Motor neuron (in vitro differentiated cells): ENCODE measurements around the gene MZF1. TPM values are rescaled to one million over a fixed set of nuclear protein-coding genes. Genes with fewer than 3 reads are reported as not detected.
"Not testable (repeated sequence)": the region's sequence is repeated elsewhere in the genome, so short reads cannot be mapped to it uniquely, and the experiment has no call there.

Source experiments
- ATAC-seq, 8 experiments: fragments of 200-7000 bp; cut with Tn5 transposase; replicated peaks in 6 of 8; 2 replicates each; pipeline ENCODE4 v1.8.0; 2021; ENCODE audit warnings: mild to moderate bottlenecking in 8 of 8, moderate library complexity in 8 of 8
- H3K27ac ChIP-seq, 2 donors: fragments of 250-450 bp; sonication (Bioruptor Pico); 2 replicates each; pipeline ENCODE4 v1.9.0; 2021; ENCODE audit warnings: antibody characterized with exemption in 2 of 2, mild to moderate bottlenecking in 2 of 2, moderate library complexity in 1 of 2
- H3K4me1 ChIP-seq, 2 donors: fragments of 250-450 bp; sonication (Bioruptor Pico); replicated peaks in 1 of 2; 2 replicates each; pipeline ENCODE4 v1.6.1; 2021; ENCODE audit warnings: antibody characterized with exemption in 2 of 2, mild to moderate bottlenecking in 2 of 2, moderate library complexity in 1 of 2
- H3K4me3 ChIP-seq, 5 donors: fragments of 250-450 bp; sonication (Bioruptor Pico); 2 replicates each; pipeline ENCODE4 v1.9.0; 2021; ENCODE audit warnings: antibody characterized with exemption in 5 of 5, mild to moderate bottlenecking in 5 of 5, moderate library complexity in 4 of 5
- WGBS, 10 experiments: fragments of 450-650 bp; shearing (Covaris generic); methylation state at CpG; one replicate each; pipeline ENCODE4 v1.0.0; 2022; 5-methylcytosine and 5-hydroxymethylcytosine counted together
- in situ Hi-C, 9 experiments: fragments of 400-800 bp; cut with MboI; loops; one replicate each; pipeline ENCODE4 v1.15.0; 2021; ENCODE audit warnings: low sequenced_read_pairs in 9 of 9, low pct_unique_long_range_greater_than_20kb in 2 of 9; ENCODE audit not compliant: unreplicated experiment in 9 of 9
- total RNA-seq, 8 experiments: library from RNA; unstranded; fragments of 300-600 nt; gene quantifications; 2 replicates each; pipeline versions ENCODE4 v1.2.3 to v1.2.4, GENCODE V29; 2022

The MZF1 gene
- total RNA-seq, 8 experiments from 2014 or later = 14.6 to 49.3 (median 17.0) TPM

DNA sequence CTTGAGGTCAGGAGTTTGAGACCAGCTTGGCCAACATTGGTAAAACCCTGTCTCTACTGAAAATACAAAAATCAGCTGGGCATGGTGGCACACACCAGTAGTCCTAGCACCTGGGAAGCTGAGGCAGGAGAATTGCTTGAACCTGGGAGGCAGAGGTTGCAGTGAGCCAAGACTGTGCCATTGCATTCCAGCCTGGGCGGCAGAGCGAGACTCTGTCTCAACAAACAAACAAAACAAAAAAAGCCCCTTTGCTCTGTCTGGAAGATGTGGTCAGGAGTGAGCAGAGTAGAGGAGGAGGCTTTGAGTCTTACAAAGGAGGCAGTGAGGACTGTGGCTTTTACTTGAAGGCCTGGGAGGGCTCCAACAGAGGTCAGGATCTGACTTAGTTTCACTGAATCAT lies 4.4 kb upstream of the MZF1 start:
- H3K4me3 ChIP-seq, H3K27ac ChIP-seq, ATAC-seq, in situ Hi-C loops, H3K4me1 ChIP-seq: not testable (repeated sequence)
- 92 to 100% (median 100%) methylated on average over 1 to 2 of the region's 2 CpGs; no CpG with 5 or more reads in 5 of the 10 experiments for whole genome bisulfite sequencing, 10 experiments

DNA sequence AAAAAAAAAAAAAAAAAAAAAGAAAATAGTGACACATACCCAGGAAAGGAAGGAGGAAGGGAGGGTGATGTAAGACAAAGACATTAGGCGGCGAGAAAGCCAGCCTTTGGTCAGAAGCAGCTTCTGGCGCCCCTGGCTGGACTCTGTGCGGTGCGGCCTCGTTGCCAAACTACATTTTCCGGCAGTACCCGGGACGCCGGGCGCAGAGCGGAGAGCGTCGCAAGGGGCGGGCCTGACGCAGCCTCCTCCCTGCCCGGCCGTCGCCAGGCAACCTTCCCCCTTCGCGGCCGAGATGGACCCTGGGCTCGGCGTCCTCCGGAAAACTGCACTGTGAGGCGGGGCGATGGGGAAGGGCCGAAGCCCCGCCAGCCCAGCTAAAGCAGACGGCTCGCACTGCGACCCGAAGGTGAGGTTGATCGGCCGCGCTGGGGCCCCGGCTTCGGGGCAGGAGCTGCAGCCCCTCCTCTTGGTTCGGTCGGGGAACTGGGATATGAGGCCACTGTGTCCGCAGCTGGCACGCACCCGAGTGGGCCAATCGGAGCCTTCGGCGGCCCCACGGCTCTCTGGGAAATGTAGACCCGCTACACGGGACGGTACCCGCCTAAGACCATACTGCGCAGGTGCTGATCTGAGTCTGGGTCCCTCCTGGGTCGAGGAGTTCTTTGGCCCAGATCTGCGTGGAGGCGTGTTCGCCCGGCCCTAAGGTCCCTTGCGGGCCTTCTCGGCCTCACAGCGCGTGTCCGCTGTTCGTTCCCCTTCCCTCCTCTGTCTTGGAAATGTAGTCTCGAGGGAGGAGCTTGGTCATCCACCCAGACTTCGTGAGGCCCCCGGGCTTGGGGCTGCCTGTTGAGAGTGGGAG lies 2.3 kb upstream of the MZF1 start:
- Histone ChIP-seq H3K4me3 (peak overlapping the region; percentile 65 to 87 (median 83)), H3K4me1 (peaks cover 12 to 14% of the 10 kb centered on the region in 2 donors), H3K27ac (peak overlapping the region; percentile 98 to 99)
- peak; percentile 47 to 68 (median 66) for ATAC-seq
- in situ Hi-C loops = no loop called here
- 0 to 3% (median 1%) methylated on average over 1 to 20 of the region's 66 CpGs; no CpG with 5 or more reads in 2 of the 10 experiments for WGBS, 10 experiments

DNA sequence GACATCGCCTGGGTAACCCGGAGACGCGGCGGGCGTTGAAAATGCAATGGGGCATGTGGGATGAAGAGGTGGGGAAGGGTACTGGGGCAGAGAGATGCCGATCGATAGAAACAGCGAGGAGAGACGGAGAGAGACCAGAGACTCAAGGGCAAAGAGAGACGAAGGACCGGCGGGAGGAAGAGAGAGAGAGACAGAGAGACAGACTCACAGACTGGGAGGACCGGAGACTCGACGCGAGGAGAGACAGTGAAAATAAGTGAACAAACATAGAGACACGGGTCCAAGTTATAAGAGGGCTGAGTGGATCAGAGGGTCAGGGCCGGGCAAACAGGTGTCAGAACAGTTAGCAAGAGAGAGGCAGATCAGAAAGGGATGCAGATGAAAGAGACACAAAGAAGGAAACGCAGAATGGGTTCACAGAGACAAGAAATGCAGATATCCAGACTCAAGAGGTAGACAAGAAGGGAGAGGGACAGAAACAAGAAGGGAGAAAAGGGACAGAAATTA lies 576 bp upstream of the MZF1 start:
- ATAC-seq = no peak
- peak overlapping the region; percentile 98 to 99 for H3K27ac ChIP-seq
- H3K4me3 ChIP-seq = peak overlapping the region; percentile 32 to 86 (median 71)
- in situ Hi-C loops = no loop called here
- 0 to 33% (median 2%) methylated on average over 1 to 15 of the region's 20 CpGs for WGBS, 10 experiments
- peaks cover 12 to 14% of the 10 kb centered on the region in 2 donors for H3K4me1 ChIP-seq

DNA sequence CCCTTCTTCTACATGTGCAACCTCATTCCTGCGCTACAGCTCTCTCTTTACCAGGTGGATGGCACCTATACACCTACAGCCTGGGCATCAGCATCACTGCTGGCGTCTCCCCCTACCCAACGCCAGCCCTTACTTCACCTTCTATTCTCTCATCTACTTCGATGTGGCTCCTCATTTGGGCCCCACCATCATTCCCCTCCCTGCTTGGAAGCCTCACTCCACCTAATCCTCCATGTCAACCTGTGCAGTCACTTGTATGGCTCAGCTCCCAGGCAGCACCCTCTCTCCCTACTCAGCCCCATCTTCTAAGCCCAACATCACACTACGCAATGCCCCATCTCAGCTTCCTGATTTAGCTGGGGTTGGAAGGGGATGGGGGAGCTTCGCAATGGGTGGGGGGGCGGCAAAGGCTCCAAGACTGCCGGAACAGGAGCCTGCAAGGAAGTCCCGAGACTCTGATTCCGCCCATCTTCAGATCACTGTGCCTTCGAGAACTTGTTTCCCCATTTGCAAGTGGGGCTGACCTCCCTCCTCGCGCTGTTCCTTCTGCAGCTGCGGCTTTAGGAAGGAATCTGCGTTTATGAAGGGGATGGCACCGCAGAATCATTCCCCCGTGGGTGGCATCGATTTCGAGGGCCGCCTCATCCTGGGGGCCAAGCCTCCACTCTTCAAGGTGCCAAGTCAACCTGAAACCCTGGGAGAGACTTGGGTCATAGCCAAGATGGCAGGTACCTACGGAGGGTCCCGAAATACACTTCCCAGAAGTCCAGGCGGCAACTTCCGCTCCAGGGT lies 913 bp downstream of the MZF1 start:
- peaks cover 12 to 14% of the 10 kb centered on the region in 2 donors for H3K4me1 ChIP-seq
- 40 to 100% (median 76%) methylated on average over 1 to 11 of the region's 24 CpGs; no CpG with 5 or more reads in 2 of the 10 experiments for WGBS, 10 experiments
- peak overlapping the region; percentile 49 to 86 (median 71) for H3K4me3 ChIP-seq
- peak overlapping the region; percentile 98 for H3K27ac ChIP-seq
- in situ Hi-C loops = no loop called here
- no peak for ATAC-seq

DNA sequence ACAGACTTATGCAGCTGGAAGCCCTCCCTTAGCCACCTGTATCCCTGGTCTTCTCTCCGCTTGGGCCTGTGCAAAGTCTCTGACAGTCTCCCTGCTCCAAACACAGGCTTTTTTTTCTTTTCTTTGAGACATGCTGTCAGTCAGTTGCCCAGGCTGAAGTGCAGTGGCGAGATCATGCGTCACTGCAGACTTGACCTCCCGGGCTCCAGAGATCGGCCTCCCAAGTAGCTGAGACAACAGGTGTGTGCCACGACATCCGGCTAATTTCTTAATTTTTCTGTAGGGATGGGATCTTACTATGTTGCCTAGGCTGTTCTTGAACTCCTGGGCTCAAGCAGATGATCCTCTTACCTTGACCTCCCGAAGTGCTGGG lies 1.6 kb downstream of the MZF1 start:
- WGBS, 10 experiments = 96 to 100% (median 98%) methylated on average over 2 to 7 of the region's 8 CpGs; no CpG with 5 or more reads in 7 of the 10 experiments
- Histone ChIP-seq H3K4me3 (no peak overlapping the region), H3K4me1 (peaks cover 12 to 14% of the 10 kb centered on the region in 2 donors), H3K27ac (no peak overlapping the region)
- no peak for ATAC-seq
- in situ Hi-C loops = no loop called here

DNA sequence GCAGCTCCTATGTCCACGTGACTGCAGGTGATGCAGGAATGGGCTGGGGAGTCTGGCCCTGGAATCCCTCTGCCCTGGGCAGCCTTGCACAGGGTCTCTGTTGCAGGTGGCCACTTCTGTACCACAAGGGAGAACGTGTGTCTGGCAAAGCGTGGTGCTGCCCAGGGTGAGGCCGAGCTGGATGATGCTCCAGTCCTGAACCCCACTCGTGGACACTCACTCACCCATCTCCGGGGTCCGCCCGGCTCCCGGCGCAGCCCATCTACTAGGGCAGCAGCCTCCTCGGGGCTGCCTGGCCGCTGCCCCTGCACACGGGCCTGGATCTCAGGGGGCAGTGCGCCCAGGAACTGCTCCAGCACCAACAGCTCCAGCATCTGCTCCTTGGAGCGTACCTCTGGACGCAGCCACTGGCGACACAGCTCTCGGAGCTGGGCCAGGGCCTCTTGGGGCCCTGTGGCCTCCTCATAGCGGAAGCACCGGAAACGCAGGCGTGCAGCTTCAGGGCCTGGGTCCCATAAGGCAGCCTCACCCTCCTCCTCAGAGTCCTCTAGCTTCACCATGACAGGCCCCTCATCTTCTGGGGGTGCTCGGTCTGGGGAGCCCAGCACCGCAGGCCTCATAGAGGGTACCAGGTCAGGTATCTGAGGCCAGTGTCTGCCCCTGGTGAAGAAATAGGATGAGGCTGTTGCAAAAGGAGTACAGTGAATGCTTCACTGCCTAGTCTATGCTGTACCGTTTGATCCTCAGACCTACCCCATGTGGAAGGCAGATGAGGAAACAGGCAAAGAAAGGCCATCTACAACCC lies 2.2 kb downstream of the MZF1 start:
- in situ Hi-C loops = no loop called here
- Histone ChIP-seq H3K27ac (no peak overlapping the region), H3K4me1 (peaks cover 12 to 14% of the 10 kb centered on the region in 2 donors), H3K4me3 (no peak overlapping the region)
- 0 to 100% (median 91%) methylated on average over 1 to 11 of the region's 25 CpGs; no CpG with 5 or more reads in 2 of the 10 experiments for WGBS, 10 experiments
- ATAC-seq = no peak

DNA sequence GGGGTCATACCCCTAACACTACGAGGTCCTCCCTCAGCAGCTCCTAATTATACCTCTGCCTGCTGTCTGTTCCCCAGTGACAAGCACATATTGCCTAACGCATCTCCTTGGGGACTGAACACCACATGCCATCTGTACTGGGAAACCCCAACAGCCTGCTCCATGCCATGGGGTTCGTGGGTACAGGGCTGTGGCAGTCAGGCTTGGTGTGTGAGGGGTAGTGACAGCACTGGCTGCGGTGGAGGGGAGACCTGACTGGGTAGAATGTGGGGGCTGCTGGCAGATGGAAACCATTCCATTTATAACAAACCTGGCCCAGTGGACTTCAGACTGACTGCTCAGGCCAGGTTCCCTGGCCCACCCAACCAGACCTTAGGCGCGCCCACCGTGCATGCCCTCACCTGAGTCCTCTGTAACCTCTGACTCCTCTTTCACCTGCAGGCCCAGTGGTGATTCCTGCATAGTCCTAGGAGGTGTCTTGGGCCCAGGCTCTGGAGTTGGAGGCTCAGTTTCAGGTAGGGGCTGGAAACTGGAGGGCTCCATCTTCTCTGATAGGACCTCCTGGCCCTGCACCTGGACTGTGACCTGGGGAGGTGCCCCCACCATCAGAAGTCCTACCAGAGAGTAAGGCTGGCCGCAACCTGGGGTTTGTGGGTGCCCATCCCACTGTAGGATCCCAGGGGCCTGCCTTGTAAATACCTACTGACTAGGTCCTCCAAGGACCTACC lies 3.0 kb downstream of the MZF1 start:
- whole genome bisulfite sequencing, 10 experiments = 60 to 100% (median 82%) methylated on average over 1 to 6 of the region's 8 CpGs; no CpG with 5 or more reads in 6 of the 10 experiments
- no peak overlapping the region for H3K4me3 ChIP-seq
- no peak for ATAC-seq
- no peak overlapping the region for H3K27ac ChIP-seq
- H3K4me1 ChIP-seq = peaks cover 12 to 14% of the 10 kb centered on the region in 2 donors
- in situ Hi-C loops = no loop called here

DNA sequence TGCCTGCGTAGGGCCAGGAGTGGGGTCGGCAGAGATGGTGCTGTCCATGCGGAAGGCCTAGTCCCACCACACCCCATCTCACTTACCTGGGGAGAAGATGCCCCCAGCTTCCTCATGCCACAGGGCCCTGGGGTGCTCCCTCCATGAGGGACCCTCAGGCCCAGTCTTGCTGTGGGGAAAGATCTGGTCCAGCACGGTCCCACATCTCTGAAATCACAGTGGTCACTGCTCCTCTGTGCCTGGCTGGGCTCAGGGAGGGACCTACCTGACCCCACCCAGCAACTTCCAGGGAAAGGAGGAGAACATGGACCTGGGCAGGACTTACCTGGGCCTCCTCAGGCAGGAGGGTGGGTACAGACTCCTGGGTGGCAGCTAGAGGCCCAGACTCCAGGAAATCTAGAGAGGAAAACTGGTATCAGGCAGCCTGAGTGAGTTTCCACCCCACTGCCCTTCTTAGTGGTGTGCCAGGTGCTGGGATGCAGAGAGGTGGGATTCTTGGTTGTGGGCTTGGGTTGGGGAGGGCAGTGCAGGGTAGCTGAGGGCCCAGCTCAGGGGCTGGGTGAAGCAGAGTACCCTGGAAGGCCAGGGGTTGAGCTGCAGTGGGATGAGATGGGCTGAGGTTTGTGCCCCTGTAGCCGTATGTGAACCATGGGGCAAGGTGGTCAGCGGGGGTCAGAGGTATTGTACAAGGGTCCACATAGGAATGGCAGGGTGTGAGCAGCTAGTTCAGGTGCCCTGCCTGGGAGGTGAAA lies 3.8 kb downstream of the MZF1 start:
- WGBS, 10 experiments = 83 to 100% (median 95%) methylated on average over 1 to 2 of the region's 6 CpGs; no CpG with 5 or more reads in 6 of the 10 experiments
- Histone ChIP-seq H3K27ac (no peak overlapping the region), H3K4me3 (no peak overlapping the region), H3K4me1 (peaks cover 8 to 13% of the 10 kb centered on the region in 2 donors)
- no peak for ATAC-seq
- in situ Hi-C loops = no loop called here

DNA sequence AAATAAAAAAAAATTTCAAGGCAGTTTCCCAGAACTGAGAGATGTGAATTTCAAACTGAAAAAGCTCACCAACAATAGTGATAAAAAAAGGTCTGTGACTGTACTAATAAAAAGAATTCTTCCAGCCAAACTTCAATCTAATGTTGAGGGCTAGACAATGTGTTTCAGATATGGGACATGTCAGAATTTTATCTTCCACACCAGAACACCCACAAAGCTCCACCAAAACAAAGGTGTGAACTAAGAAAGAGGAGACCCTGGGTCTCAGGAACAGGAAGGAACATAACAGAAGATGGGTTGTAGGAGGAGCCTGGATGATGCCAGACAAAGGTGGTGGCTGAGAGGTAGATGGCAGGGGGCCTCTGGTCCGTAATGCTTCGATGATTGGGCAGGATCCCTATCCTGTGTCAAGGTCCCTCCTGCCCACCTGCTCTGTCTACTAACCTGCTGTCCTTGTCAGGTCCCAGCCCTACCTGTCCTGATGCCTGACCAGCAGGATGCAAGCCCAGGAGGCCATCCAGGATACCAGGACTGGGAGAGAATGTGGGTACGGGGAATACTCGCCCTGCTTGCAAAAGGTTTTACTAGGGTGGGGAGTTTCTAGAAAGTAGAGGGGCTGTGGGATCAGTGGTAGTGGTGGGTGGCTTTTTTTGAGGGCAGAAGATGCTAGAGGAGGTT lies 4.5 kb downstream of the MZF1 start:
- in situ Hi-C loops = no loop called here
- Histone ChIP-seq H3K4me1 (peaks cover 7 to 17% of the 10 kb centered on the region in 2 donors), H3K27ac (no peak overlapping the region), H3K4me3 (no peak overlapping the region)
- ATAC-seq = no peak
- WGBS, 10 experiments = 69 to 82% (median 81%) methylated on average over 1 to 2 of the region's 4 CpGs; no CpG with 5 or more reads in 6 of the 10 experiments

DNA sequence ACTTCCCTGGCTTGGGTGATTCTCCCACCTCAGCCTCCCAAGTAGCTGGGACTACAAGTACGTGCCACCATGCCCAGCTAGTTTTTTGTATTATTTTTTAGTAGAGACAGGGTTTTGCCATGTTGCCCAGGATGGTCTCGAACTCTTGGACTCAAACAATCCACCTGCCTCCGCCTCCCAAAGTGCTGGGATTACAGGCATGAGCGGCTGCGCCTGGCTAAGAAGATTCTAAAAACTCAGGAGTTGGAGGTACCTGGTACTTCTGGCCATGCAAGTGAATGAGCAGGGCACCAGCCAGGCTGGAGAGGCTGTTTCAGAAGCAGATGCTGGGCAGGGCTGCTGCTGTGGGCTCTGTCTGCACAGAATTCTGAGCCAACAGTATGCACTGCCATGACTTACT lies 6.1 kb downstream of the MZF1 start:
- Histone ChIP-seq H3K4me3 (no peak overlapping the region), H3K27ac (no peak overlapping the region), H3K4me1 (peaks cover 13 to 23% of the 10 kb centered on the region in 2 donors)
- in situ Hi-C loops = no loop called here
- 87 to 100% (median 95%) methylated on average over 1 to 5 of the region's 5 CpGs; no CpG with 5 or more reads in 2 of the 10 experiments for WGBS, 10 experiments
- ATAC-seq = no peak

DNA sequence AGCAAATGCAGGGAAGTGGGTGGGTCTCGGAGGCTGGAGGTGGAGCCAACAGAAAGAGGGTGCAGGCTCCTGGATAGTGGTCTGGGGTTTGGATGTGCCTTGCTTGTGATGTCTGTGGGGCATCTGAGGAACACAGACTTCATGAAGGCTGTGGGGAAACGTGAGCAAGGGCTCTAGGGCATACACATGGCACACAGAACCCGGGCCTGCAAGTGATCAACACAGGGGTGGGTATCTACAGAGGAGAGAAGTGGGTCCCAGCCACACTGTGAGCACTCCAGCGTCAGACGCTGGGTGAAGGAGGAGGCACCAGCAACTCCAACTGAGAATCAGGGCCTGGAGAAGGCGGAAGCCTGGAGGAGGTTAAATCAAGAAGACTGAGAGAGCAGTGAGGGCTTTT lies 9.3 kb downstream of the MZF1 start:
- in situ Hi-C loops = no loop called here
- H3K4me3 ChIP-seq = no peak overlapping the region
- WGBS, 10 experiments = 33 to 100% (median 75%) methylated on average over 1 to 6 of the region's 6 CpGs; no CpG with 5 or more reads in 3 of the 10 experiments
- no peak for ATAC-seq
- H3K27ac ChIP-seq = peak overlapping the region in 1 of 2 donors; percentile 60
- H3K4me1 ChIP-seq = peaks cover 23 to 37% of the 10 kb centered on the region in 2 donors
